Gastroesophageal sphincter (tissue), 4 donors: ENCODE data around the gene PIAS2. TPM values are rescaled to one million over a fixed set of nuclear protein-coding genes. Genes with fewer than 3 reads are reported as not detected.

Experiments used
- ATAC-seq: fragments of 150-250 bp; one replicate; pipeline ENCODE4 v1.9.1; 2016; ENCODE audit warnings: mild to moderate bottlenecking, moderate library complexity
- H3K27ac ChIP-seq, 4 donors: fragments of 200-600 bp; sonication (generic) in 3 of 4; 1 replicate in 3 of 4; 2 replicates in 1 of 4; pipeline ENCODE4 v1.5.1; 2016 to 2019
- H3K27me3 ChIP-seq: fragments of 200-600 bp; sonication (generic); one replicate; pipeline ENCODE4 v1.5.1; 2019
- H3K36me3 ChIP-seq, 2 donors: fragments of 200-600 bp; sonication (generic); one replicate each; pipeline ENCODE4 v1.5.1; 2019; ENCODE audit warnings: control low read depth in 1 of 2
- H3K4me1 ChIP-seq, 3 donors: fragments of 200-600 bp; sonication (generic); 1 replicate in 2 of 3; 2 replicates in 1 of 3; pipeline ENCODE4 v1.5.1; 2016 to 2019; ENCODE audit warnings: control low read depth in 2 of 3
- H3K4me3 ChIP-seq, 2 donors: fragments of 200-600 bp; sonication (generic); one replicate each; pipeline ENCODE4 v1.5.1; 2019; ENCODE audit warnings: mild to moderate bottlenecking in 1 of 2, moderate library complexity in 1 of 2
- H3K9me3 ChIP-seq, 3 donors: fragments of 200-600 bp; sonication (generic); one replicate each; pipeline ENCODE4 v1.5.1; 2017 to 2019; ENCODE audit warnings: control low read depth in 2 of 3
- CTCF ChIP-seq, 4 experiments: fragments of 200-600 bp in 2 of 4; fragments of 450-650 bp in 2 of 4; sonication (generic) in 1 of 4; IDR thresholded peaks; one replicate each; pipeline ENCODE4 v1.5.1; 2017 to 2019; ENCODE audit warnings: antibody characterized with exemption in 4 of 4, mild to moderate bottlenecking in 2 of 4, moderate library complexity in 2 of 4
- EP300 ChIP-seq: sonication (generic); formaldehyde crosslinking; IDR thresholded peaks from one replicate; pipeline ENCODE4 v1.6.1; 2017; ENCODE audit warnings: antibody characterized with exemption, mild to moderate bottlenecking
- POLR2A ChIP-seq, 2 donors: fragments of 450-650 bp; IDR thresholded peaks; one replicate each; pipeline ENCODE4 v1.6.1; 2017; ENCODE audit warnings: antibody characterized with exemption in 2 of 2, mild to moderate bottlenecking in 2 of 2, moderate library complexity in 1 of 2
- POLR2AphosphoS5 ChIP-seq: sonication (generic); formaldehyde crosslinking; IDR thresholded peaks from one replicate; pipeline ENCODE4 v1.6.1; 2017; ENCODE audit warnings: antibody characterized with exemption
- WGBS, 2 donors: methylation state at CpG; one replicate each; pipeline ENCODE4 v1.1.5; 2018; ENCODE audit warnings: low coverage in 1 of 2; 5-methylcytosine and 5-hydroxymethylcytosine counted together
- total RNA-seq, 4 donors: library from RNA; depleted of rRNA; stranded (reverse); fragments of >200 nt; gene quantifications; one replicate each; pipeline ENCODE4 v1.1.0, GENCODE V29; 2016

The PIAS2 gene
- total RNA-seq, 4 donors from 2014 or later = 26.4 to 31.0 (median 28.1) TPM

- TF ChIP-seq EP300 (no peak), POLR2AphosphoS5 (no peak), POLR2A (IDR thresholded peaks at IDR 0.05) (no peak), CTCF (IDR thresholded peaks at IDR 0.05) (no peak)
- Histone ChIP-seq H3K4me1 (no peaks in the 10 kb centered on the region), H3K36me3 (no peaks in the 10 kb centered on the region), H3K4me3 (no peak overlapping the region), H3K27ac (no peak overlapping the region), H3K27me3 (no peaks in the 10 kb centered on the region), H3K9me3 (no peaks in the 10 kb centered on the region)
- ATAC-seq = no peak
- 65 to 81% methylated on average over 3 of the region's 3 CpGs for WGBS, 2 donors
Observed at GRCh38 chr18:46793565-46793964, 123.7 kb downstream of the PIAS2 start.

- no peaks in the 10 kb centered on the region for H3K27me3 ChIP-seq
- 52 to 63% methylated on average over 4 of the region's 4 CpGs for WGBS, 2 donors
- no peak overlapping the region for H3K4me3 ChIP-seq
- TF ChIP-seq POLR2AphosphoS5 (no peak), POLR2A (IDR thresholded peaks at IDR 0.05) (no peak), CTCF (IDR thresholded peaks at IDR 0.05) (no peak), EP300 (no peak)
- peaks cover 0 to 11% (median 0%) of the 10 kb centered on the region in 3 donors for H3K9me3 ChIP-seq
- no peak overlapping the region for H3K27ac ChIP-seq
- no peaks in the 10 kb centered on the region for H3K36me3 ChIP-seq
- ATAC-seq = no peak
- H3K4me1 ChIP-seq = no peaks in the 10 kb centered on the region
Observed at GRCh38 chr18:46789088-46789487, 128.2 kb downstream of the PIAS2 start.

- TF ChIP-seq POLR2AphosphoS5 (no peak), POLR2A (IDR thresholded peaks at IDR 0.05) (no peak), EP300 (no peak), CTCF (IDR thresholded peaks at IDR 0.05) (no peak)
Observed at GRCh38 chr18:46787674-46788073, 129.6 kb downstream of the PIAS2 start.

GRCh38 chr18:46772357-46772756 is 144.9 kb downstream of the PIAS2 start:
- H3K27ac ChIP-seq = no peak overlapping the region
- 0% methylated on average over 1 of the region's 5 CpGs for WGBS, 2 donors
- peaks cover 6% of the 10 kb centered on the region for H3K27me3 ChIP-seq
- TF ChIP-seq POLR2A (IDR thresholded peaks at IDR 0.05) (no peak), CTCF (IDR thresholded peaks at IDR 0.05) (no peak), POLR2AphosphoS5 (no peak), EP300 (no peak)
- H3K4me3 ChIP-seq = no peak overlapping the region
- no peak for ATAC-seq
- no peaks in the 10 kb centered on the region for H3K4me1 ChIP-seq
- no peaks in the 10 kb centered on the region for H3K36me3 ChIP-seq
- H3K9me3 ChIP-seq = no peaks in the 10 kb centered on the region

More at GRCh38 chr18:46787674-46788073, 129.6 kb downstream of the PIAS2 start:
- peaks cover 0 to 11% (median 0%) of the 10 kb centered on the region in 3 donors for H3K9me3 ChIP-seq
- no peak overlapping the region for H3K27ac ChIP-seq
- H3K36me3 ChIP-seq = no peaks in the 10 kb centered on the region
- no peaks in the 10 kb centered on the region for H3K4me1 ChIP-seq
- WGBS, 2 donors = 67% methylated on average over 3 of the region's 3 CpGs; no CpG with 5 or more reads in 1 of the 2 donors
- ATAC-seq = no peak
- H3K27me3 ChIP-seq = no peaks in the 10 kb centered on the region
- no peak overlapping the region for H3K4me3 ChIP-seq

- TF ChIP-seq POLR2A (IDR thresholded peaks at IDR 0.05) (no peak), EP300 (no peak), CTCF (IDR thresholded peaks at IDR 0.05) (no peak)
- WGBS, 2 donors = 37 to 57% methylated on average over 2 of the region's 3 CpGs
- Histone ChIP-seq H3K4me3 (no peak overlapping the region), H3K36me3 (no peaks in the 10 kb centered on the region), H3K27me3 (peaks cover 6% of the 10 kb centered on the region), H3K4me1 (no peaks in the 10 kb centered on the region), H3K27ac (no peak overlapping the region), H3K9me3 (no peaks in the 10 kb centered on the region)
- no peak for ATAC-seq
Observed at GRCh38 chr18:46771141-46771540, 146.2 kb downstream of the PIAS2 start.
